ENCODE data around the gene OR2T2. TPM values are rescaled to one million over a fixed set of nuclear protein-coding genes. Genes with fewer than 3 reads are reported as not detected.
"Not testable (repeated sequence)": the region's sequence is repeated elsewhere in the genome, so short reads cannot be mapped to it uniquely, and the experiment has no call there.

The OR2T2 gene
- total RNA-seq, 2 donors from 2014 or later, result not detected

DNA sequence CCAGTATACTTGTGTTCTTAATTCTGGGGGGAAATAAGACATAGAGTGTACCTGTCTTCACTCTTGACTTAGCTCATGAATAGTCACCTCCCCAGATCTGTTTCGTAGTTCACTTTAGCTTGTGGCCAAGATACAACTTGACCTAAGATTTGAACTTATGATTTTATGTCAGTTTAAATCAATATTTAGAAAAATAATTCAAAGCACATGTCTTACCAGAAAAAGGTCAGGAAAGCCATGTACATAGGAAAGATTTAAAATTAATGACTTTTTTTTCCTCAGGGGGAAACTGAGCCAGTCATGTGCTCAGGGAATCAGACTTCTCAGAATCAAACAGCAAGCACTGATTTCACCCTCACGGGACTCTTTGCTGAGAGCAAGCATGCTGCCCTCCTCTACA is 27.6 kb downstream of the OR2T2 start, which contains the start of gene OR2T3:
OR2T3 (plus strand) TSS at position 301 of the 400 bp plus-strand sequence; CDS start at position 301, 0 bp downstream.
- not testable (repeated sequence) for H3K27ac Mint-ChIP-seq; DNase-seq (ENCODE audit: low spot score)
- H3K27me3 Mint-ChIP-seq, result peaks cover 8 to 27% of the 10 kb centered on the region in 2 donors

DNA sequence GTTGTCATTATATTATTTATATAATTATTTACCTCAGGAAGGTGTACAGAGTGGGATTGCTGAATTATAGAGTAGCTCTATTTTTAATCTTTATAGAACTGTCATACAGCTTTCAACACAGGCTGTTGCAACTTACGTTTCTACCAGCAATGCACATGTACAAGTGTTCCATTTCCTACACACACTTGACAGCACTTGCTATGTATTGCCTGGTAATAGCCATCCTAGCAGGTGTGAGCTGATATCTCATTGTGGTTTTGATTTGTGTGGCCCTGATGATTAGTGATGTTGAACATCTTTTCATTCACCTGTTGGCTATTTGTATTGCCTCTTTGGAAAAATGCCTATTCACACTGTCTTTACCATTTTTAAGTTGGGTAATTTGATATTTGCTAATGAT is 30.2 kb downstream of the OR2T2 start:
- not testable (repeated sequence) for DNase-seq (ENCODE audit: low spot score); H3K4me1 Mint-ChIP-seq (ENCODE audit: low read depth in 2 of 2); H3K27ac Mint-ChIP-seq; ATAC-seq; H3K9me3 Mint-ChIP-seq; H3K36me3 Mint-ChIP-seq; H3K4me3 Mint-ChIP-seq
- H3K27me3 Mint-ChIP-seq, result peaks cover 13 to 20% of the 10 kb centered on the region in 2 donors

More for the DNA sequence above, 27.6 kb downstream of the OR2T2 start, which contains the start of gene OR2T3:
- not testable (repeated sequence) for H3K4me3 Mint-ChIP-seq; H3K4me1 Mint-ChIP-seq (ENCODE audit: low read depth in 2 of 2); H3K9me3 Mint-ChIP-seq; H3K36me3 Mint-ChIP-seq; ATAC-seq

DNA sequence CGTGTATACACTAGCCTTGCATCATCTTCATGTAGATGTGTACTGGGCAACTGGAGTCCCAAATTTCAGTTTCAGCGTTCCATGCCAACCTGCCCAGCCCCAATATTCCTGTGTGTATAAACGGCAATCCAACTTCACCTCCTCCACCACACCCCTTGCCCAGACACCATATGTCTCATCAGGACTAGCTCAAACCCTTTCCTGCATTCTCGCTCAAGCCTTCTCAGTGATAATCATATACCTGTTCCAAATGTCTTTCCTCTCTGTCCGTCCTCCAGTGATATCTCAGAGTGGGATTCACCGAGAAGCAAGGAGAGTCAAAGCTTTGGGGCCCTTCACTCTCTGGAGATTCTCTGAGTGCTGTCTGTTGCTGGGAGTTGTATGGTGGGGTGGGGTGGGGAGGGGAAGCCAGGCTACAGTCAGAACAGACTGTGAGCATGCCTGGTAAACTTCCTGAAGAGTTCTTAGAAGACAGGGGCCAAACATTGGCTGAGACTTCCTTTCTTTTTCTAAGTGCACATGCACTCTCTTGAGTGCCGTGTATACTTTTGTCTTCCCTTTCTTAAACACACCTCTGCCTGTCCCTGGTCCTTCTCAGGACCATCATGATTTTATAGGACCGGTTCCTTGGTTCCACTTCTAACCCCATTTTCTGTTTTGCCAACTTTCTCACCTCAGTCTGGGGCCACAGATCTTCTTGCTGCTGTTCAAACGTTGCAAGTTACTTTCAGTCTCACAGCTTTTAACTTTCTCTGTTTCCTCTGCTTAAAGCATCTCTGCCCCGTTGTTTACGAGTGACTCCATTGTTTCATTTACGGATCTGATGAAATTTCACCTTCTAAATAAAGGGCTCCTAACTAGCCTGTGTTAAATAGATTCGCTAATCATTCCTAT is 36.5 kb downstream of the OR2T2 start:
- peak overlapping the region; percentile 75 for H3K4me3 Mint-ChIP-seq
- not testable (repeated sequence) for DNase-seq (ENCODE audit: low spot score); H3K36me3 Mint-ChIP-seq; H3K9me3 Mint-ChIP-seq; H3K27me3 Mint-ChIP-seq
- peaks cover 10 to 13% of the 10 kb centered on the region in 2 donors for H3K4me1 Mint-ChIP-seq (ENCODE audit: low read depth in 2 of 2)
- peak overlapping the region; percentile 44 to 66 for H3K27ac Mint-ChIP-seq
- peak; percentile 58 to 81 for ATAC-seq

DNA sequence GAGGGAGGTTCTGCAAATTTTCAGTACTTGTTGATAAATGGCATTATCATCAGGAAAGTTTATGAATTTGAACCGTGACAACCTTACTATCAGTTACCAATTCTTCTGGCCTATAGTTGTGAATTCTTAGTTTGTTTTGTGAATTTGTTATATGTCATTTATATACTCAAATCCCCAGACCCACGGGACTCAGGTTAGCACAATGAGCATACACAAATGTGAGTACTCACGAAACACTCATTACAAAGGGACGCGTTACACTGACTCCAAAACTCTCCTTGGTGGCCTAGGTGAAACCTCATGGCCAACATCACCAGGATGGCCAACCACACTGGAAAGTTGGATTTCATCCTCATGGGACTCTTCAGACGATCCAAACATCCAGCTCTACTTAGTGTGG is 42.9 kb downstream of the OR2T2 start, which contains the start of gene OR2T5:
OR2T5 (plus strand) TSS at position 301 of the 400 bp plus-strand sequence; CDS start at position 301, 0 bp downstream.
- not testable (repeated sequence) for ATAC-seq

DNA sequence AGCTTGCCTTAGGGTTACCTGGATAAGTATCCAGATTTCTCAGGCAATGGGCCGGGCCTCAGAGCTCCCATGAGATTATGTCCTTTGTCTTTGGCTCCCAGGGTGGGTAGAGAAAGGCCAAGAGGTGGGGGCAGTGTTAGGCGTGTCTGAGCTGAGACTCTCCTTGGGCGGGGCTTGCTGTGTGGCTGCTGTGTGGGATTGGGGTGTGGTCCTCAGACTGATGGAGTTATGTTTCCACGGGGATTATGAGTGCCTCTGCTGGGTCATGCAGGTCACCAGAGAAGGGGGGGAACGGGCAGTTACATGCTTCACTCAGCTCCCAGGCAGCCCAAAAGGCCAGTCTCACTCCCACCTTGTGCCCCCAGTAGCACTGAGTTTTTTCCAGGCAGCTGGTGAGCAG is 51.2 kb downstream of the OR2T2 start:
- not testable (repeated sequence) for H3K9me3 Mint-ChIP-seq; DNase-seq (ENCODE audit: low spot score); ATAC-seq; H3K36me3 Mint-ChIP-seq; H3K4me1 Mint-ChIP-seq (ENCODE audit: low read depth in 2 of 2); H3K4me3 Mint-ChIP-seq; H3K27ac Mint-ChIP-seq; H3K27me3 Mint-ChIP-seq

More for the DNA sequence above, 42.9 kb downstream of the OR2T2 start, which contains the start of gene OR2T5:
- H3K27ac Mint-ChIP-seq; H3K9me3 Mint-ChIP-seq; DNase-seq (ENCODE audit: low spot score); H3K4me3 Mint-ChIP-seq; H3K27me3 Mint-ChIP-seq; H3K4me1 Mint-ChIP-seq (ENCODE audit: low read depth in 2 of 2); H3K36me3 Mint-ChIP-seq: not testable (repeated sequence)

DNA sequence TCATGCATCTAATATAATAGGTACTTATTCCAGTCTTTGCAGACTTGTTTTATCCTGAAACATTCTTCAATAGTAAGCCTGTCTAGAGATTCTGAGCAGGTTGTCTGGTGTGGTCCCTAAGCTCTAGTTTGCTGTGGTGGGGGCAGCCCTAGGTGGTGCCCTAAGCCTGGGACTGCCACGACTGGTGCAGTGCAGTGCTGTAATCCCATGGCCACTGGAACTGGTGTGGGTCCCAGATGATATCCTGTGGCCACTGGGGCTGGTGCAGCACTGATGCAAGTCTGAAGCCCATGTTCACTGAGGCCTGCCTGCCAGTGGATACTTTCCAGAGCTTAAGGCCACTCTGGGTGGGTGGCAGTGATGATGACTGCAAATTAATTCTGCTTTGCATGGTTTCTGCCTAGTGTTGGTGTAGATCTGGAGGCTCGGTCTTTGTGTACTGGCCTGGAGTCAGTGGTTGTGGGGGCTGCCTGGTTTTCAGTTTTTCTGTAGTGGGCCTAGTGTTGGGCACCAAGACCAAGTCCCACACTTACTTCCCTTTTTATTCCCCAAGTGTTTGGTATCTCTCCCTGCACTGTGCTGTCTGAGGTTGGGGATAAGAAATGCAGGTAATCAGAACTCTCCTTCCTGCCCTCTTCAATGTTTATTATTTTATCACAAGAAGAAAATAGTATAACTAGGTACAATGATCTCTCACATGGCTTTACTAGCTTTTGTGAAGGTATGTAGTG is 55.0 kb downstream of the OR2T2 start:
- peak in 1 of 2 donors; percentile 57 for ATAC-seq
- H3K27me3 Mint-ChIP-seq; H3K36me3 Mint-ChIP-seq; H3K4me1 Mint-ChIP-seq (ENCODE audit: low read depth in 2 of 2); H3K9me3 Mint-ChIP-seq; H3K27ac Mint-ChIP-seq; H3K4me3 Mint-ChIP-seq; DNase-seq (ENCODE audit: low spot score): not testable (repeated sequence)

Other genes with a start within 250 kb of the OR2T2 start
- gene OR2M3, start 248.4 kb upstream of the OR2T2 start, total RNA-seq, result not detected
- not detected for gene OR2M4, start 214.2 kb upstream of the OR2T2 start, total RNA-seq
- not detected for gene OR2T33, start 167.7 kb upstream of the OR2T2 start, total RNA-seq
- not detected for gene OR2T12, start 142.2 kb upstream of the OR2T2 start, total RNA-seq
- gene OR2M7, start 121.1 kb upstream of the OR2T2 start, total RNA-seq, result not detected
- not detected for gene OR14C36, start 96.9 kb upstream of the OR2T2 start, total RNA-seq
- not detected for gene OR2T4, start 84.0 kb upstream of the OR2T2 start, total RNA-seq
- gene OR2T6, start 69.9 kb upstream of the OR2T2 start, total RNA-seq, result not detected
- gene OR2T1, start 42.6 kb upstream of the OR2T2 start, total RNA-seq, result not detected
- under 1 TPM in 1 of 2 donors, not detected in 1; 0.47 TPM for gene OR2T3, start 27.7 kb downstream of the OR2T2 start, total RNA-seq
- not detected for gene OR2T5, start 43.0 kb downstream of the OR2T2 start, total RNA-seq
- not detected for gene OR2G6, start 62.4 kb downstream of the OR2T2 start, total RNA-seq
- gene OR2T29, start 117.1 kb downstream of the OR2T2 start, total RNA-seq, result not detected
- gene OR2T34, start 129.1 kb downstream of the OR2T2 start, total RNA-seq, result not detected
- not detected for gene OR2T10, start 152.1 kb downstream of the OR2T2 start, total RNA-seq
- gene OR2T11, start 189.5 kb downstream of the OR2T2 start, total RNA-seq, result not detected
- not detected for gene OR2T35, start 199.6 kb downstream of the OR2T2 start, total RNA-seq
- not detected for gene OR2T27, start 209.9 kb downstream of the OR2T2 start, total RNA-seq